Measurements from ENCODE around the gene CD59. TPM values are rescaled to one million over a fixed set of nuclear protein-coding genes. Genes with fewer than 3 reads are reported as not detected.

Gene CD59, protein sequence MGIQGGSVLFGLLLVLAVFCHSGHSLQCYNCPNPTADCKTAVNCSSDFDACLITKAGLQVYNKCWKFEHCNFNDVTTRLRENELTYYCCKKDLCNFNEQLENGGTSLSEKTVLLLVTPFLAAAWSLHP
- 129 and 659 TPM in 2 replicates for total RNA-seq

DNA sequence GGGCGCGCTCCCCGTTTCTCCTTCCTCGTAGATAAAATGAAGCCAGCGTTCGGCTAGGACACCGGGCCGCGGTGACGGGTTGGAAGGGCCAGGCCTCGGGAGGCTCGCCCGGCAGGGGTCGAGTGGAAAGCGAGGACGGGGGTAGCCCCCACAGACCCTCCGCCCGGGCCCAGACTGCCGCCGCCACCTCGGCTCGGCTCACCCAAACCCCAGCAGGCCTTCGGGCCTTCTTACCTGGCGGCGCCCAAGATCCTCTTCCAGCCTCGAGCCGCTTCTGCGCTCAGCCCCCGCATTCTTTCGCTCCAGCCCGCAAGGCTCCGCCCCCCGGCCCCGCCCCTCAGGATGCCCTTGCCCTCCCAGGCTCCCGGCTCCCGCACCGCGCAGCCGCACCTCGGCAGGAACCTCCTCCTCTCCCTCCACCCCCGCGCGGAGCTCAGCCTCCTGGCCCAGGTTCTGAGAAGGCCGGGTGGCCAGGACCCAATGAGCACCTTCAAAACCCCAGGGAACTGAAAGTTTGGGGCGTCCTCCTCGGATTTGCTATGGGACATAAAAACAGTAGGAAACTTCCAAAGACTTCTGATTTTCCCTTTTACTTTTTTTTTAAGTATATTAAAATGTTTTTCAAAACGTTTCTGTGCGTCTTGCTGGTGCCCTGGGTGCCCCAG, at the start of gene CD59:
Gene CD59 (minus strand): TSS at position 276 of the 665 bp plus-strand sequence. CDS start 13,978 bp downstream, outside the sequence.

DNA sequence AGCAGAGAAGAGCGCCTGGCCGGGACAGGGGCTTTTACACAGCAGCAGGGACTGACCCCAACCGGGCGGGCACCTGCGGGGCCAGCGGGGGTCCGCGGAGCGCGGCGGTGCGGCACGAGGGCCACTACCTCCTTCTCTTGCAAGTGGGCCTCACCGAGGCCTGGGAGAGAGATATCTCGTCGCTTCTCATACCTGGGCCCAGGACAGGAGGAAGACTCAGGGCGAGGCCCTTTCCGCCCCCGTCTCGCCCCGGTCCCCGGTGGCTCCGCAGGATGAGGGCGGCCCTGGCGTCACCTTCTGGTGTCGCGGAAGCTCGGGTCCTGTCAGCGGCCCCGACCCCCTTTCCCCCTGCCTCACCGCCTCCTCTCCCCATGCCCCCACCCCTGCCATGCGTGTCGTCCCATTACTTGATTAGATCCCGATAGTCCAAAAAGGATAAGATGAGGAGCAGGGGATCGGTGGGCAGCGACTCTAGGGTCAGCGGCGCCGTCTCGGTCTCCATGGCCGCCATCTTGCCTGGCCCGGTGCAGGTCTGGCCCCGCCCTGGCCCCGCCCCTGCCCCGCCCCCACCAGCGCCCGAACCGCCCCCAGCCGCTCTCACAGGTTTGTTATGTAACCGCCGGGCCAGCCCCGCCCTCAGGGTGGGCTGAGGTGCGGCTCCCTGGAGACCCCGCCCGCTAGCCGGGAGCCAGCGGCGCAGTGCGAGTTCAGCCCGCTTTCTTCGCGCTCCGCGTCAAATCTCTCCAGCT, 37.9 kb upstream of the CD59 start, which contains the start of gene FBXO3:
Gene FBXO3 (minus strand): TSS at position 534 of the 749 bp plus-strand sequence. CDS start 23 bp downstream, at position 511.

DNA sequence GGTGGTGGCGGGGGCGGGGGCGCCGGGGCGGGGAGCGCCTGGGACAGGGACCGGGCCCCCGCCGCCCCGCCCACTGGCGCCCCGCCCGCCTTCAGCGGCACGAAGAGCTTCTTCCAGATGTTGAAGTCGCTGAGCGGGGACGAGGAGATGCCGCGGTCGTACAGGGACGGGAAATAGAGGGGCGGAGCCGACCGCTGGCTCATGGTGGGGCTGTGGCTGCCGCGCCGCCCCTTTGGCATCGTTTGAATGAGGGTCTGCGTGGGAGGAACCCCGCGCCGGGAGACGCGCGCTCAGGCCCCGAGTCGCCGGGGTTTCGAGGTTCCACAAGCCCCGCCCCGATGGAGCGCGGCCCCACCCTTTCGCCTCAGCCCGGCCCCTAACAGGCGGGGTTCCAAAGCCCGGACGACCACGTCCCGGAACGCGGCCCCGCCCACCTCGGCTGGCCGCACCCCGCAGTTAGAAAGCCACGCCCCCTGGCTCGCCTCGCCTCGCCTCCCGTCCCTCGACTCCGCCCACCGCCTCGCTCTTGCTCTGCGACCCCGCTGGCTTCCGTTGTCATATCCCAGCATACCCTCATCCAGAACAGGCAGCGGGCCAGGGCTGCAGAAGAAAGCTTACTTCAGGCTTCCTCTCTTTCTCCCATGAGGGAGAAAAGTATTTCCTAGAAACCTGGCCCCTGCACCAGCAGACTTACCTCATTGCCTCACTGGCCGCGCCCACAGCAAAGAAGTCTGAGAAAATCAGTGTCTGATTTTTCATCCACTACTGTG, 35.5 kb downstream of the CD59 start, which contains the start of gene C11orf91:
Gene C11orf91 (minus strand): TSS at position 325 of the 770 bp plus-strand sequence. CDS start 86 bp downstream, at position 239.

Other genes with a start within 250 kb of the CD59 start
- 0.14 TPM in 1 of 2 replicates, not detected in the other for gene C11orf91, start 35.6 kb downstream of the CD59 start, total RNA-seq
- 16.2 and 36.8 TPM in 2 replicates for gene FBXO3, start 38.1 kb upstream of the CD59 start, total RNA-seq
- 1.0 TPM in 1 of 2 replicates, not detected in the other for gene LMO2, start 155.7 kb upstream of the CD59 start, total RNA-seq